ENCODE measurements around the gene FAM169A. TPM values are rescaled to one million over a fixed set of nuclear protein-coding genes. Genes with fewer than 3 reads are reported as not detected.
"Not testable (repeated sequence)": the region's sequence is repeated elsewhere in the genome, so short reads cannot be mapped to it uniquely, and the experiment has no call there.

The FAM169A gene
- polyA plus RNA-seq, 4 donors: 0.73 to 2.2 TPM; not detected in 2

DNA sequence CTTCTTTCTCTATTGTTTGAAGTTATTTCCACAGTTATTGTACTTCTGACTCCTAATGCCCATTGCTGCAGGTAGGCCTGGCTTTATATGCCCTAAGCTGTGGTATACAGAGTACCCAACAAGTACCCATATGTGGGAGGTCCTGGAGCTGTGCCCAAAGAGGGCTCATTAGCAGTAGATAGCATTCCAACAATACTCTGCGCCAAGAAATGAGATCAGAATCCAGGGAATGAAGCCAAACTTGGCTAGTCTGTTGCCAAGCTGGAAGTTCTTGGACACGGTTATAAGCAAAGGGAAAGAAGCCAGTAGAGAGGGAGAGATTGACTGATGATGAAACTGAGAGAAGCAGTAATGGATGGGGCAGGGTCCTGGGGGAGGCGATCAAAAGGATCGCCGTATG lies 29.7 kb upstream of the FAM169A start:
- H3K27ac ChIP-seq (ENCODE audit: low read depth in 1 of 3, low read length in 2 of 3): no peak overlapping the region
- 17 to 51% (median 31%) methylated on average over 5 of the region's 5 CpGs for WGBS, 3 donors
- no peak overlapping the region for H3K4me3 ChIP-seq (ENCODE audit: low read depth in 1 of 3, low read length in 3 of 3)
- H3K9me3 ChIP-seq (ENCODE audit: control insufficient read depth in 2 of 2, insufficient read depth in 1 of 2, low read depth in 1 of 2, low read length in 1 of 2): peaks cover 0 to 5% of the 10 kb centered on the region in 2 donors
- no peaks in the 10 kb centered on the region for H3K36me3 ChIP-seq (ENCODE audit: control insufficient read depth in 3 of 3, insufficient read depth in 2 of 3, low read depth in 1 of 3, low read length in 3 of 3)
- FAIRE-seq (no peak), DNase-seq (peak in 1 of 2 donors; percentile 38)
- no peaks in the 10 kb centered on the region for H3K27me3 ChIP-seq (ENCODE audit: control insufficient read depth in 3 of 3, insufficient read depth in 3 of 3, low read length in 3 of 3)
- no peaks in the 10 kb centered on the region for H3K4me1 ChIP-seq (ENCODE audit: control insufficient read depth in 3 of 3, insufficient read depth in 2 of 3, low read depth in 1 of 3, low read length in 2 of 3)

DNA sequence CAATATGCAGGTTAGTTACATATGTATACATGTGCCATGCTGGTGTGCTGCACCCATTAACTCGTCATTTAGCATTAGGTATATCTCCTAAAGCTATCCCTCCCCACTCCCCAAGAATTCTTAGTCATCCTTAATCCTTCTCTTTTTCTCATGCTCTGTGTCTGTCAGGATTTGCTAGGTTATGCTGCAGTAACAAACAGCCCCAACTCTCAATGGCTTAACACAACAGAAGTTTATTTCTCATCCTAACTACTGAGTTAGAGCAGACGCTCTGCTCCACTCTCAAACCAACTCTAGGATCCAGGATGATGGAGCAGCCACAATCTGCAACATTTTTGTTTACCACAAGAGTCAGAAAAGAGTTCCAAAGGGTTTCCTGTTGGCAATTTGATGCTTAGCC lies 28.2 kb upstream of the FAM169A start:
- Histone ChIP-seq H3K36me3 (ENCODE audit: control insufficient read depth in 3 of 3, insufficient read depth in 2 of 3, low read depth in 1 of 3, low read length in 3 of 3) (no peaks in the 10 kb centered on the region), H3K27me3 (ENCODE audit: control insufficient read depth in 3 of 3, insufficient read depth in 3 of 3, low read length in 3 of 3) (peaks cover 0 to 4% (median 0%) of the 10 kb centered on the region in 3 donors), H3K4me1 (ENCODE audit: control insufficient read depth in 3 of 3, insufficient read depth in 2 of 3, low read depth in 1 of 3, low read length in 2 of 3) (no peaks in the 10 kb centered on the region), H3K4me3 (ENCODE audit: low read depth in 1 of 3, low read length in 3 of 3) (no peak overlapping the region), H3K9me3 (ENCODE audit: control insufficient read depth in 2 of 2, insufficient read depth in 1 of 2, low read depth in 1 of 2, low read length in 1 of 2) (peaks cover 0 to 5% of the 10 kb centered on the region in 2 donors), H3K27ac (ENCODE audit: low read depth in 1 of 3, low read length in 2 of 3) (no peak overlapping the region)
- FAIRE-seq: no peak
- DNase-seq: no peak
- WGBS, 3 donors: 93 to 95% (median 93%) methylated on average over 2 of the region's 2 CpGs

DNA sequence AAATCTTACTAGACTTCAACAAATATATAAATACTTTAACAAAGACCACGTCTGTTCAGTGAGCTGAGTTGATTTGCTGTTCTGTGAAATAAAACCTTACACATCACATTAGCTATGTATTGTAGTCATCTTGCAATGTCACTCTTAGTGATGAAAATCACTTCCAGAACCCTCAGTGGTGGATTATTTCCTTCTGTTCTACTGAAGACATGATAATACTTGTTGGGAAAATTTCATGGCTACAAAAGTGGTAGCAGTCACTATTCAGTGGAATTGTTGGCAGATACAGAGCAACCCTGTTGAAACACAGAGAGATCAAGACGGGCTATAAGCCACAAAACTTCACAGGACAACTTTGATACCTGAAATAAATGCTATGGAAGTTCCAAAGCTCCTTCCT lies 26.7 kb upstream of the FAM169A start:
- no peaks in the 10 kb centered on the region for H3K36me3 ChIP-seq (ENCODE audit: control insufficient read depth in 3 of 3, insufficient read depth in 2 of 3, low read depth in 1 of 3, low read length in 3 of 3)
- WGBS, 3 donors: 64 to 69% (median 68%) methylated on average over 2 of the region's 2 CpGs
- H3K4me3 ChIP-seq (ENCODE audit: low read depth in 1 of 3, low read length in 3 of 3): no peak overlapping the region
- no peak for FAIRE-seq
- no peak for DNase-seq
- no peaks in the 10 kb centered on the region for H3K4me1 ChIP-seq (ENCODE audit: control insufficient read depth in 3 of 3, insufficient read depth in 2 of 3, low read depth in 1 of 3, low read length in 2 of 3)
- H3K27ac ChIP-seq (ENCODE audit: low read depth in 1 of 3, low read length in 2 of 3): no peak overlapping the region
- H3K9me3 ChIP-seq (ENCODE audit: control insufficient read depth in 2 of 2, insufficient read depth in 1 of 2, low read depth in 1 of 2, low read length in 1 of 2): peaks cover 0 to 5% of the 10 kb centered on the region in 2 donors
- peaks cover 0 to 4% (median 0%) of the 10 kb centered on the region in 3 donors for H3K27me3 ChIP-seq (ENCODE audit: control insufficient read depth in 3 of 3, insufficient read depth in 3 of 3, low read length in 3 of 3)

DNA sequence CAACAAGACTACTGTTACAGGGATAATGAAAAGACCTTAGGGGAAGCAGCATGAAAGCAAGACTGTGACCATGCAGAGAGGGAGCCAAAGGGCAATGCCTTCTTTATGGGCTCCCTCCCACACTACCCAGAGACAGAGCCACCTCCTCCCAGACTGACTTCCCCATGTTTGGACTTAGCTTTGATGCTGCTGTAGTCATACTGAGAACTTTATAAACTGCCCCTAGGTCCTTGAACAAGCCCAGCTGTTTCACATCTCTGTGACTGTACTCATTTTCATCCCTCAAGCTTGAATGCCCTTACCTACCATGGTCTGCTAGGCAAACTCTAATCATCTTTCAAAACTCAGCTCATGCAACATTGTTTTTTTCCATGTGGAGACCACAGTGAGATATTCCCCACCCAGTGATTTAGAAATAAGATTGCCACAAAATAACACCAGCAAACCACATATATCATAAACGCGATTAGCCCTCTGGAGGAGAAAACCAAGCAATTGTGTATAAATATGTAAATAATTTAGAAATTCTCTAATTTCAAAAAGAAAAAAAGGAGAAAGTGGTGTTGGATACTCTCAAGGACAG lies 23.4 kb upstream of the FAM169A start:
- DNase-seq (no peak), FAIRE-seq (no peak)
- H3K27me3 ChIP-seq (ENCODE audit: control insufficient read depth in 3 of 3, insufficient read depth in 3 of 3, low read length in 3 of 3): peaks cover 0 to 4% (median 0%) of the 10 kb centered on the region in 3 donors
- no peak overlapping the region for H3K27ac ChIP-seq (ENCODE audit: low read depth in 1 of 3, low read length in 2 of 3)
- no peak overlapping the region for H3K4me3 ChIP-seq (ENCODE audit: low read depth in 1 of 3, low read length in 3 of 3)
- no peaks in the 10 kb centered on the region for H3K4me1 ChIP-seq (ENCODE audit: control insufficient read depth in 3 of 3, insufficient read depth in 2 of 3, low read depth in 1 of 3, low read length in 2 of 3)
- WGBS, 3 donors: 75 to 95% (median 87%) methylated on average over 2 of the region's 2 CpGs
- H3K36me3 ChIP-seq (ENCODE audit: control insufficient read depth in 3 of 3, insufficient read depth in 2 of 3, low read depth in 1 of 3, low read length in 3 of 3): no peaks in the 10 kb centered on the region
- peaks cover 0 to 4% of the 10 kb centered on the region in 2 donors for H3K9me3 ChIP-seq (ENCODE audit: control insufficient read depth in 2 of 2, insufficient read depth in 1 of 2, low read depth in 1 of 2, low read length in 1 of 2)

GRCh38 chr5:74888117-74888516 lies 21.9 kb upstream of the FAM169A start:
- Histone ChIP-seq H3K36me3 (ENCODE audit: control insufficient read depth in 3 of 3, insufficient read depth in 2 of 3, low read depth in 1 of 3, low read length in 3 of 3) (no peaks in the 10 kb centered on the region), H3K4me1 (ENCODE audit: control insufficient read depth in 3 of 3, insufficient read depth in 2 of 3, low read depth in 1 of 3, low read length in 2 of 3) (no peaks in the 10 kb centered on the region), H3K9me3 (ENCODE audit: control insufficient read depth in 2 of 2, insufficient read depth in 1 of 2, low read depth in 1 of 2, low read length in 1 of 2) (no peaks in the 10 kb centered on the region), H3K4me3 (ENCODE audit: low read depth in 1 of 3, low read length in 3 of 3) (no peak overlapping the region), H3K27ac (ENCODE audit: low read depth in 1 of 3, low read length in 2 of 3) (no peak overlapping the region), H3K27me3 (ENCODE audit: control insufficient read depth in 3 of 3, insufficient read depth in 3 of 3, low read length in 3 of 3) (peaks cover 0 to 4% (median 0%) of the 10 kb centered on the region in 3 donors)
- no peak for DNase-seq
- no peak for FAIRE-seq
- 75 to 97% (median 86%) methylated on average over 4 of the region's 4 CpGs for WGBS, 3 donors

DNA sequence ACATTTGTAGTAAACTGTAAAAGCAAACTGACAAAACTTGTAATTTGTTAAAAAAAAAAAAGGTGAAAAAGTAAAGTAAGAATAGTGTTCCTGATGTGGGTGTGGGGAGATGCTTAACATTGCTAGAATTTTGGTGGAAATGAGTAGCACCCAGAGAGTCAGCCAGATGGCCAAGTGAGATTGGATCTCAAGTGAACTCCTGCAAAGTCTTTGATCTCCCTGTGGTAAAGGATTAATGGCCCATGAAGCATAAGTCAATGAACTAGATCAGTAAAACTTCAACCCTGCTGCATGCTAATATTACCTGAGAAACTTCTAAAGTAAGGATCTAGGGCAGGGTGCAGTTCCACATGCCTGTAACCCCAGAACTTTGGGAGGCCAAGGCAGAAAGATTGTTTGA lies 19.0 kb upstream of the FAM169A start:
- FAIRE-seq (no peak), DNase-seq (no peak)
- no peaks in the 10 kb centered on the region for H3K36me3 ChIP-seq (ENCODE audit: control insufficient read depth in 3 of 3, insufficient read depth in 2 of 3, low read depth in 1 of 3, low read length in 3 of 3)
- no peaks in the 10 kb centered on the region for H3K4me1 ChIP-seq (ENCODE audit: control insufficient read depth in 3 of 3, insufficient read depth in 2 of 3, low read depth in 1 of 3, low read length in 2 of 3)
- no peak overlapping the region for H3K27ac ChIP-seq (ENCODE audit: low read depth in 1 of 3, low read length in 2 of 3)
- no peaks in the 10 kb centered on the region for H3K27me3 ChIP-seq (ENCODE audit: control insufficient read depth in 3 of 3, insufficient read depth in 3 of 3, low read length in 3 of 3)
- H3K9me3 ChIP-seq (ENCODE audit: control insufficient read depth in 2 of 2, insufficient read depth in 1 of 2, low read depth in 1 of 2, low read length in 1 of 2): no peaks in the 10 kb centered on the region
- no peak overlapping the region for H3K4me3 ChIP-seq (ENCODE audit: low read depth in 1 of 3, low read length in 3 of 3)

DNA sequence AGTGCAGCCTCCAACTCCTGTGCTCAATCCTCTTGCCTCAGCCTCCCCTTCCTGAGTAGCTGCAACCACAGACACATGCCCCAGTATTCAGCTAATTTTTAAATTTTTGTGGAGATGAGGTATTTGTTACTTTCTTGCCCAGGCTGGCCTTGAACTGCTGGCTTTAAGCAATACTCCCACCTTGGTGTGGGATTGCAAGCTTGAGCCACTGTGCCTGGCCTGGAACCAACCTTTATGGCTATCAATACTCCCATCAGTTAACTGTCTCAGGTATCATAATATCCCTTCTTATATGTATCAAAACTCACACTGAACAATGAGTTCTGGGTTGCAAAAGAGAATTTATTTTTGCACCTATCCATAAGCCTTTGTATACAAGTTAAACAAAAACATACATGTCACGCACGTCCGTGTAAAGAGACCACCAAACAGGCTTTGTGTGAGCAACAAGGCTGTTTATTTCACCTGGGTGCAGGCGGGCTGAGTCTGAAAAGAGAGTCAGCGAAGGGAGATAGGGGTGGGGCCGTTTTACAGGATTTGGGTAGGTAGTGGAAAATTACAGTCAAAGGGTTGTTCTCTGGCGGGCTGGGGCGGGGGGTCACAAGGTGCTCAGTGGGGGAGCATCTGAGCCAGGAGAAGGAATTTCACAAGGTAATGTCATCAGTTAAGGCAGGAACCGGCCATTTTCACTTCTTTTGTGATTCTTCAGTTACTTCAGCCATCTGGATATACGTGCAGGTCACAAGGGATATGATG lies 16.4 kb upstream of the FAM169A start:
- H3K27me3 ChIP-seq (ENCODE audit: control insufficient read depth in 3 of 3, insufficient read depth in 3 of 3, low read length in 3 of 3); H3K36me3 ChIP-seq (ENCODE audit: control insufficient read depth in 3 of 3, insufficient read depth in 2 of 3, low read depth in 1 of 3, low read length in 3 of 3); H3K4me1 ChIP-seq (ENCODE audit: control insufficient read depth in 3 of 3, insufficient read depth in 2 of 3, low read depth in 1 of 3, low read length in 2 of 3); H3K4me3 ChIP-seq (ENCODE audit: low read depth in 1 of 3, low read length in 3 of 3); H3K27ac ChIP-seq (ENCODE audit: low read depth in 1 of 3, low read length in 2 of 3); H3K9me3 ChIP-seq (ENCODE audit: control insufficient read depth in 2 of 2, insufficient read depth in 1 of 2, low read depth in 1 of 2, low read length in 1 of 2); FAIRE-seq; DNase-seq: not testable (repeated sequence)
- WGBS, 3 donors: 70 to 79% (median 76%) methylated on average over 9 to 10 of the region's 10 CpGs

GRCh38 chr5:74877624-74878304 lies 11.6 kb upstream of the FAM169A start:
- Histone ChIP-seq H3K9me3 (ENCODE audit: control insufficient read depth in 2 of 2, insufficient read depth in 1 of 2, low read depth in 1 of 2, low read length in 1 of 2) (no peaks in the 10 kb centered on the region), H3K36me3 (ENCODE audit: control insufficient read depth in 3 of 3, insufficient read depth in 2 of 3, low read depth in 1 of 3, low read length in 3 of 3) (no peaks in the 10 kb centered on the region), H3K4me3 (ENCODE audit: low read depth in 1 of 3, low read length in 3 of 3) (no peak overlapping the region), H3K27me3 (ENCODE audit: control insufficient read depth in 3 of 3, insufficient read depth in 3 of 3, low read length in 3 of 3) (no peaks in the 10 kb centered on the region), H3K4me1 (ENCODE audit: control insufficient read depth in 3 of 3, insufficient read depth in 2 of 3, low read depth in 1 of 3, low read length in 2 of 3) (no peaks in the 10 kb centered on the region), H3K27ac (ENCODE audit: low read depth in 1 of 3, low read length in 2 of 3) (no peak overlapping the region)
- DNase-seq: no peak
- FAIRE-seq: no peak
- 86 to 97% (median 88%) methylated on average over 4 of the region's 4 CpGs for WGBS, 3 donors
